HUES48 (cell line): ENCODE results near the gene SPIB.

Experiments used
- H3K27ac ChIP-seq: one replicate; pipeline ENCODE4 v1.7.0; 2013; ENCODE audit warnings: low read depth, low read length, inconsistent platforms
- H3K27me3 ChIP-seq: 2 replicates; pipeline ENCODE4 v1.6.1; 2013; ENCODE audit warnings: mild to moderate bottlenecking, low read length; ENCODE audit not compliant: control insufficient read depth, insufficient read depth
- H3K36me3 ChIP-seq: 2 replicates; pipeline ENCODE4 v1.6.1; 2013; ENCODE audit warnings: low read length; ENCODE audit not compliant: control insufficient read depth, insufficient read depth
- H3K4me1 ChIP-seq: 2 replicates; pipeline ENCODE4 v1.6.1; 2013; ENCODE audit warnings: mild to moderate bottlenecking, low read length; ENCODE audit not compliant: control insufficient read depth, insufficient read depth
- H3K4me3 ChIP-seq: 2 replicates; pipeline ENCODE4 v1.5.1; 2013; ENCODE audit warnings: mild to moderate bottlenecking, low read depth, low read length
- H3K9ac ChIP-seq: 2 replicates; pipeline ENCODE4 v1.6.1; 2013; ENCODE audit warnings: mild to moderate bottlenecking, low read depth, low read length, moderate library complexity
- H3K9me3 ChIP-seq: 2 replicates; pipeline ENCODE4 v1.6.1; 2013; ENCODE audit warnings: low read length; ENCODE audit not compliant: control insufficient read depth, insufficient read depth

Gene SPIB

DNA sequence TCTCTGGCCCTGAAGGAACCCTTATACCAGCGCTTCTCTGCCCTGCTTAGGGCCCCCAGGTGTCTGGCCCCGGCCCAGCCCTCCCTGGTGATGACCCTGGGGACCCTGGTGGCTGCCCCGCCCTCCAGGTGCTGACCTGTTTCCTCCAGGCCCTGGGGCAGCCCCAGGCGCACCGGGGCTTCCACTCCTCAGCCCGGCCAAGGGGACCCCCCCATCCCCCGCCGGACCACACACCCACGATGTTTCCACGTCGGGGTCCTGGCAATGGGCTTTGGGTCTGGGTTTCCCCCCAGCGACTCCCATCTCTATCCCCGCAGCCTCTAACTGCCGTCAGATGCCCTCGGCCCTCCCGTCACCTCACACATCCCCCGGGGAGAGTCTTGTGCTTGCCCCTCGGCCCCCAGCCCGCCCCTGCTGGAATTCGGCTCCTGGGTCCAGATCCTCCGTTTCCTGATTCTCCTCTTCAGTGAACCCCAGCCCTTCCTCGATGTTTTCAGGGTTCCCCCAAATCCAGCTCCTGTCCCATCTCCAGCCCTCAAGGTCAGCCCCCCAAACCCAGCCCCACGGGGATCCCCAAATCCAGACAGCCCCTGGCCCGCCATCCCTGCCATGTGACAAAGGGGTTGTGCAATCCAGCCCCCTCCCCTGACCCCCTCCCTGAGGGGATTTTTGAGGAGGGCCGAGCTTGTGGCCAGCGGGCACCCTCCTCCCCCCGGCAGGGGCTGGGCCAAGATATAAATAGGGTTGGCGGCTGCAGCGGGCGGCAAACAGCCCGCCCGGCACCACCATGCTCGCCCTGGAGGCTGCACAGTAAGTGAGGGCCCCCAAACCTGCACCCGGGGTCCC is at the start of gene SPIB:
SPIB (plus strand) TSS at position 763 of the 846 bp plus-strand sequence; CDS start at position 788, 25 bp downstream.
- Histone ChIP-seq H3K4me3 (peak within 1 kb of the TSS; percentile 61), H3K27ac (peak within 1 kb of the TSS; percentile 50), H3K36me3 (peaks cover 16% of the 10 kb centered on the region), H3K4me1 (peaks cover 9% of the 10 kb centered on the region; the same call in 1 of the 2 replicates), H3K9me3 (no peaks in the 10 kb centered on the region), H3K9ac (no peak within 1 kb of the TSS), H3K27me3 (no peaks in the 10 kb centered on the region)

DNA sequence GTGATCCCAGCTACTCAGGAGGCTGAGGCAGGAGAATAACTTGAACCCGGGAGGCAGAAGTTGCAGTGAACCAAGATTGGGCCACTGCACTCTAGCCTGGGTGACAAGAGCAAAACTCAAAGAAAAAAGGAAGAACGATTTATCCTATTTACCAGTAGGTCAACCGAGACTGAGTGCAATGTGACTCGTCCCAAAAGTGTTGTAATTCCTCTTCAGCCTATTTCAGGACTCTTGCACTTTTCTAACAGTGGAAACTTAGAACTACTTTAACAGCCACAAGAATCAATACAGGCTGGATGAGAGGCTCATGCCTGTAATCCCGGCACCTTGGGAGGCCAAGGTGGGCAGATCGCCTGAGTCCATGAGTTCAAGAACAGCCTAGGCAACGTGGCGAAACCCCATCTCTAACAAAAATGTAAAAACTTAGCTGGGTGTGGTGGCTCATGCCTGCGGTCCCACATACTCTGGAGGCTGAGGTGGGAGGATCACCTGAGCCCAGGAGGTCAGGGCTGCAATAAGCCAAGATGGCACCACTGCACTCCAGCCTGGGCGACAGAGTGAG is 46.7 kb upstream of the SPIB start:
- H3K36me3 ChIP-seq = no peaks in the 10 kb centered on the region
- H3K4me3 ChIP-seq = no peak overlapping the region
- H3K4me1 ChIP-seq = no peaks in the 10 kb centered on the region
- no peaks in the 10 kb centered on the region for H3K9me3 ChIP-seq
- no peaks in the 10 kb centered on the region for H3K27me3 ChIP-seq
- H3K27ac ChIP-seq = no peak overlapping the region
- H3K9ac ChIP-seq = no peak overlapping the region

DNA sequence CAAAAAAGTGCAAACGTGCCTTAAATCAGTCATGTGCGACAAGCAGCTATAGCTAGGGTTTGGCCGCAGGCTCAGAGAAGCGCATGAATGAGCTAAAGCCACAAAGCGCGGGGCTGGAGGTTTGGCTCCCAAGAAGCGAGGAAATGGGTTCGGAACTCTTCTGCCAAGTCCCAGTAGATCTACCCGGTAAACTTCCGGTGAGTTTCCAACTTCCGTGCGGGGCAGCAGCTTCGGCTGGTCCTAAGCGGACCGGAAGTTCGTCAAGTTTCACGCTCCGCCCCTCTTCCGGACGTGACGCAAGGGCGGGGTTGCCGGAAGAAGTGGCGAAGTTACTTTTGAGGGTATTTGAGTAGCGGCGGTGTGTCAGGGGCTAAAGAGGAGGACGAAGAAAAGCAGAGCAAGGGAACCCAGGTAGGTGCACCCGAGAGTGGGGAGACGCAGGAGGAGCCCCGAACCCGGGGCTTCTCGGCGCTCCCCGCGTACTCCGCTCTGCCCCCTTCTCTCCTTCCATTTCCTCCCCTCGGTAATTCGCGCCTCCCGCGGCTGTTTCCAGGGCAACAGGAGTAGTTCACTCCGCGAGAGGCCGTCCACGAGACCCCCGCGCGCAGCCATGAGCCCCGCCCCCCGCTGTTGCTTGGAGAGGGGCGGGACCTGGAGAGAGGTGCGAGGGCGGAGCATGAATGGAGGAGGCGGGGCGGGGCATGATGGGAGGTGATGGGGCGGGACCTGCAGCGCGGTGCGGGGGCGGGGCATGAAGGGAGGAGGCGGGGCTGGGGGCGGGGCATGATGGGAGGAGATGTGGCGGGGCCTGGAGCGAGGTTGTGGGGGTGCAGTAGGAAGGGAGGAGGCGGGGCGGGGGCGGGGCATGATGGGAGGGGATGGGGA is 42.3 kb upstream of the SPIB start, which contains the start of gene NR1H2:
NR1H2 (plus strand) TSS at position 292 of the 885 bp plus-strand sequence. CDS start 1,149 bp downstream, outside the sequence.
- Histone ChIP-seq H3K9ac (peak within 1 kb of the TSS; percentile 96), H3K27me3 (no peaks in the 10 kb centered on the region), H3K4me3 (peak within 1 kb of the TSS; percentile 96), H3K27ac (peak within 1 kb of the TSS; percentile 99), H3K4me1 (no peaks in the 10 kb centered on the region), H3K36me3 (peaks cover 40% of the 10 kb centered on the region), H3K9me3 (no peaks in the 10 kb centered on the region)

DNA sequence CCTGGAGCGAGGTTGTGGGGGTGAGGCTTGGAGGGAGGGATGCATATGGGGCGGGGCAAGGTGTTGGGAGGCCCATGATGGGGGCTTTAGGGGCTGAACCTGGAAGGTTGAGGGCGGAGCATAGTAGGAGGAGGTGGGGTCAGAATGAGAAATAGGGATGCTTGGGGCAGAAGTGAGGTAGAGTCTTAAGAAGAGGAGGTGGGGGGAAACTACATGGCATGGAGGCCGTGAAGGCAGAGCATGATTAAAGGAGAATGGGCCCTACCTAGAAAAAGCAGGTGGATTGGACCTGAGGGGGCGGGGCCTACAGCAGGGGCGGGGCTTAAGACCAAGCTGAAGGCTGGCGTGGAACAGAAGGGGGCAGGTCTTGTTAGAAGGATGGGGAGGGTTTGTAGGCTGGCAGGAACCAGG is 41.7 kb upstream of the SPIB start:
- H3K36me3 ChIP-seq = peaks cover 47% of the 10 kb centered on the region
- H3K9me3 ChIP-seq = no peaks in the 10 kb centered on the region
- H3K27ac ChIP-seq = no peak overlapping the region
- H3K9ac ChIP-seq = no peak overlapping the region
- H3K4me1 ChIP-seq = no peaks in the 10 kb centered on the region
- H3K27me3 ChIP-seq = no peaks in the 10 kb centered on the region
- H3K4me3 ChIP-seq = peak overlapping the region; percentile 52

DNA sequence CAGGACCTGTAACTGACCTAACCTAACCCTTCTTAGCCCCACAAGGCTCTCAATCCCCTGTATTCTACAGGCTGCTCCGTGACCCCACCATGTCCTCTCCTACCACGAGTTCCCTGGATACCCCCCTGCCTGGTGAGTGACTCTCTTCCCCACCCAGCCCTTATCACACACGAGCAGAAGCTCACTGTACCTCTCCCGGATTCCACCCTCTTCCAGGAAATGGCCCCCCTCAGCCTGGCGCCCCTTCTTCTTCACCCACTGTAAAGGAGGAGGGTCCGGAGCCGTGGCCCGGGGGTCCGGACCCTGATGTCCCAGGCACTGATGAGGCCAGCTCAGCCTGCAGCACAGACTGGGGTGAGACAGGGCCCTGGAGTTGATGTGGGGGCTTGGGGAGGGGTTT is 41.2 kb upstream of the SPIB start:
- Histone ChIP-seq H3K27ac (no peak overlapping the region), H3K4me1 (no peaks in the 10 kb centered on the region), H3K4me3 (peak overlapping the region; percentile 52; the same call in 1 of the 2 replicates), H3K27me3 (no peaks in the 10 kb centered on the region), H3K36me3 (peaks cover 51% of the 10 kb centered on the region), H3K9ac (no peak overlapping the region), H3K9me3 (no peaks in the 10 kb centered on the region)

DNA sequence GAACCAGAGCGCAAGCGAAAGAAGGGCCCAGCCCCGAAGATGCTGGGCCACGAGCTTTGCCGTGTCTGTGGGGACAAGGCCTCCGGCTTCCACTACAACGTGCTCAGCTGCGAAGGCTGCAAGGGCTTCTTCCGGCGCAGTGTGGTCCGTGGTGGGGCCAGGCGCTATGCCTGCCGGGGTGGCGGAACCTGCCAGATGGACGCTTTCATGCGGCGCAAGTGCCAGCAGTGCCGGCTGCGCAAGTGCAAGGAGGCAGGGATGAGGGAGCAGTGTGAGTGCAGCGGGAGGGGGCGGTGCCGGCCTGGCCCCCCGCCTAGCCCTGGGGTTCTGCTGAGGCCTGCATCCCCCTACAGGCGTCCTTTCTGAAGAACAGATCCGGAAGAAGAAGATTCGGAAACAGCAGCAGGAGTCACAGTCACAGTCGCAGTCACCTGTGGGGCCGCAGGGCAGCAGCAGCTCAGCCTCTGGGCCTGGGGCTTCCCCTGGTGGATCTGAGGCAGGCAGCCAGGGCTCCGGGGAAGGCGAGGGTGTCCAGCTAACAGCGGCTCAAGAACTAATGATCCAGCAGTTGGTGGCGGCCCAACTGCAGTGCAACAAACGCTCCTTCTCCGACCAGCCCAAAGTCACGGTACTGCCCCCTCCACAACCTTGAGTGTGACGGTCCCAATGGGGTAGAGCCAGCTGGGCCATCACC is 40.4 kb upstream of the SPIB start:
- no peaks in the 10 kb centered on the region for H3K9me3 ChIP-seq
- H3K27ac ChIP-seq = no peak overlapping the region
- no peak overlapping the region for H3K4me3 ChIP-seq
- peaks cover 3% of the 10 kb centered on the region for H3K4me1 ChIP-seq
- H3K9ac ChIP-seq = no peak overlapping the region
- peaks cover 52% of the 10 kb centered on the region for H3K36me3 ChIP-seq
- no peaks in the 10 kb centered on the region for H3K27me3 ChIP-seq

DNA sequence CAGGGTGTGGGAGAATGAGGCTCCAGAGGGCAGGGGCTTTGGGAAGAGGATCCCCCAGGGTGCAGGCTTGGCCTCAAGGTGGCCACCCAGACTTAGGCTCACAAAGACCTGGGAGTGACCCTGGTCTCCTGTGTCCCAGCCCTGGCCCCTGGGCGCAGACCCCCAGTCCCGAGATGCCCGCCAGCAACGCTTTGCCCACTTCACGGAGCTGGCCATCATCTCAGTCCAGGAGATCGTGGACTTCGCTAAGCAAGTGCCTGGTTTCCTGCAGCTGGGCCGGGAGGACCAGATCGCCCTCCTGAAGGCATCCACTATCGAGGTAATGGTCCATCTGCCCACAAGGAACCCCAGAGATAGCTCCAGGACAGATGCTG is 39.9 kb upstream of the SPIB start:
- Histone ChIP-seq H3K36me3 (peaks cover 52% of the 10 kb centered on the region), H3K9ac (no peak overlapping the region), H3K9me3 (no peaks in the 10 kb centered on the region), H3K27ac (no peak overlapping the region), H3K27me3 (no peaks in the 10 kb centered on the region), H3K4me1 (peaks cover 6% of the 10 kb centered on the region), H3K4me3 (no peak overlapping the region)

DNA sequence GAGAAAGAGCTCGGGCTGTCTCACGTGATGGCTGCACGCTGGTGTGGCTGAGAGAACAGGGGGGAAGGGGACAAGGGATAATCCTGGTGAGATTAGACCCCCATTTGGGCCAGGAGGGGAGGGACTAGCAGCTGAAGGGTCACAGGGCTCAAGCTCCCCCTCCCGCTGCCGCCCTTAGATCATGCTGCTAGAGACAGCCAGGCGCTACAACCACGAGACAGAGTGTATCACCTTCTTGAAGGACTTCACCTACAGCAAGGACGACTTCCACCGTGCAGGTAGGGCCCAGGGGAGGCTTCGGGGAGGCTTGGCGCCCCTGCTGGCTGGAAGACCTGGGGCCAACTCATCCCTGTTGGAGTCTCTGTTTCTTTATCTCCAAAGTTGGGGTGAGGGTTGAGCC is 39.1 kb upstream of the SPIB start:
- no peak overlapping the region for H3K27ac ChIP-seq
- H3K9ac ChIP-seq = no peak overlapping the region
- H3K36me3 ChIP-seq = peaks cover 52% of the 10 kb centered on the region
- no peaks in the 10 kb centered on the region for H3K27me3 ChIP-seq
- H3K9me3 ChIP-seq = no peaks in the 10 kb centered on the region
- H3K4me1 ChIP-seq = peaks cover 6% of the 10 kb centered on the region
- H3K4me3 ChIP-seq = no peak overlapping the region

DNA sequence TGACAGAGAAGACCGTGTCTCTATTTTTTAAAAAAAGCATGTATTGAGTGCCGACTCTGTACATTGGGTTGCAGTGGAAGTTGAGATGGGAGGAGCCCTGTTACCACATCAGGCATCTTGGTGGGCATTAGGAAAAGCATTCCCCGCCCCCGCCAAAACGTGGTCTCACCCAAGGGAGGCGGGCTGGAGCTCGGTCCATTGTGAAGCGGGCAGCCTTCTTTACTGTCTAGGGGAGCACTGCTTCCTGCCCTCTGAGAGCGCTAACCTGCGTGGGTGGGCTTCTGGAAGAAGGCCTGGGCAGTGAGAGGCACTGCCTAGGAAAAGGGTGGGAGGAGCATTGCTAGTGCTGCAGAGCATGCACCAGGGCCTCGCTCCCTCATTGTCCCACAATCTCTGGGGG is 38.6 kb upstream of the SPIB start:
- H3K4me1 ChIP-seq = peaks cover 6% of the 10 kb centered on the region
- no peak overlapping the region for H3K4me3 ChIP-seq
- H3K9me3 ChIP-seq = no peaks in the 10 kb centered on the region
- no peak overlapping the region for H3K9ac ChIP-seq
- peaks cover 52% of the 10 kb centered on the region for H3K36me3 ChIP-seq
- no peaks in the 10 kb centered on the region for H3K27me3 ChIP-seq
- H3K27ac ChIP-seq = no peak overlapping the region

DNA sequence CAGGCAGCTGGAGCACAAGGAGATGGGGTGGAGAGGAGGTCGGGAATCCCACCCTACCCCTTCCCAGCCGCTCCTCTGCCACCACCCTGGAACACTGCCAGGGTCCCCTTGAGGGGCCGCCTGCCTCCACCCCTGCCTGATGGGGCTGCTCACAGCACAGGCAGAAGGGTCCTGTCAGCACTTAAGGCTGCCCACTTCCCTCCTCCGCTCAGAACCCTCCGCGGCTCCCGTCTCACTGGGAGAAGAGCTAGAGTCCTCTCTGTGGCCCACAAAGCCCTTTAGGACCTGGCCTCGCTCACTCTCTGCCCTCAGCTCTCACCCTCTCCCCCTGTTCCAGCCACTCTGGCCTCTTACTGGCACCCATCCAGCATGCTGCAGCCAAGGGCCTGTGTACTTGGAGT is 38.0 kb upstream of the SPIB start:
- Histone ChIP-seq H3K9ac (no peak overlapping the region), H3K36me3 (peaks cover 52% of the 10 kb centered on the region), H3K9me3 (no peaks in the 10 kb centered on the region), H3K27ac (no peak overlapping the region), H3K4me3 (no peak overlapping the region), H3K27me3 (no peaks in the 10 kb centered on the region), H3K4me1 (peaks cover 6% of the 10 kb centered on the region)
